Kidney (tissue), 14 donors: ENCODE data around the gene CRTC2. TPM values are rescaled to one million over a fixed set of nuclear protein-coding genes. Genes with fewer than 3 reads are reported as not detected.
A peak's percentile ranks its signal among the peaks of the same experiment; 100 is the strongest.

ENCODE experiments used
- DNase-seq, 5 donors: peaks; one replicate each; pipeline ENCODE4 v3.0.0-alpha.2; 2013 to 2020
- FAIRE-seq: peaks from 2 replicates; lab custom pipeline; 2012; peaks lifted over from hg19 to GRCh38; lab: Jason Lieb, UNC
- H3K27ac ChIP-seq, 2 donors: one replicate each; pipeline ENCODE4 v1.7.0; 2013; ENCODE audit warnings: low read depth in 2 of 2, low read length in 2 of 2, inconsistent platforms in 1 of 2
- H3K27me3 ChIP-seq: one replicate; pipeline ENCODE4 v1.7.1; 2013; ENCODE audit warnings: low read length, inconsistent platforms; ENCODE audit not compliant: control insufficient read depth, insufficient read depth
- H3K36me3 ChIP-seq, 3 donors: one replicate each; pipeline versions ENCODE4 v1.7.0 to v1.7.1; 2013; ENCODE audit warnings: low read length in 3 of 3, control low read depth in 1 of 3, inconsistent platforms in 1 of 3; ENCODE audit not compliant: insufficient read depth in 3 of 3, control insufficient read depth in 2 of 3
- H3K4me1 ChIP-seq, 3 donors: one replicate each; pipeline versions ENCODE4 v1.7.0 to v1.7.1; 2013; ENCODE audit warnings: low read length in 3 of 3, inconsistent platforms in 1 of 3, low read depth in 1 of 3; ENCODE audit not compliant: control insufficient read depth in 2 of 3, insufficient read depth in 2 of 3
- H3K4me3 ChIP-seq, 3 donors: one replicate each; pipeline versions ENCODE4 v1.7.0 to v1.8.1; 2013; ENCODE audit warnings: low read length in 3 of 3, control low read depth in 1 of 3, inconsistent platforms in 1 of 3
- H3K9ac ChIP-seq, 3 donors: one replicate each; pipeline versions ENCODE4 v1.7.0 to v1.7.1; 2013; ENCODE audit warnings: low read length in 3 of 3, control low read depth in 1 of 3, inconsistent platforms in 1 of 3
- H3K9me3 ChIP-seq, 3 donors: one replicate each; pipeline versions ENCODE4 v1.7.0 to v1.7.1; 2013; ENCODE audit warnings: low read length in 3 of 3, control low read depth in 1 of 3, inconsistent platforms in 1 of 3; ENCODE audit not compliant: control insufficient read depth in 2 of 3, insufficient read depth in 1 of 3
- intact Hi-C: fragments of 100-400 bp; cut with DNase I; formaldehyde crosslinking; loops from one replicate; pipeline ENCODE4 v1.11.1; 2022
- polyA plus RNA-seq: library from polyadenylated mRNA; stranded (reverse); fragments of 350-450 nt; fragmentation: Illumina TruSeq; extraction: RNeasy Lipid Tissue Mini Kit (QIAGEN cat#74804); gene quantifications from one replicate; pipeline ENCODE4 v1.2.3, GENCODE V29; 2014; ENCODE audit warnings: low read depth, low replicate concordance; ENCODE audit not compliant: insufficient read depth
- total RNA-seq: library from RNA; stranded (reverse); fragmentation: NEBNext Ultra II Directional; extraction: Animal tissue kit (Norgen Biotek cat#: 25700); gene quantifications from one replicate; pipeline ENCODE4 v1.2.1, GENCODE V29; 2021
- TF ChIP-seq, protein P1 (sequence below): IDR thresholded peaks from 3 replicates; pipeline ENCODE4 v1.5.1; 2012; ENCODE audit warnings: mild to moderate bottlenecking, moderate library complexity, borderline replicate concordance; ENCODE audit not compliant: insufficient read depth; ENCODE audit errors: extremely low read depth
- donor health status: control.
- donor health status: control.
- donor health status: control.
- donor health status: control.
- donor health status: control.
- donor health status: DM: yes; HTN: yes; CAD: no.
- donor health status: Normal renal cell carcinoma (clear cell type).

Gene CRTC2
- total and polyA plus RNA-seq, 2 donors from 2014 or later = 28.6 to 44.8 TPM

DNA sequence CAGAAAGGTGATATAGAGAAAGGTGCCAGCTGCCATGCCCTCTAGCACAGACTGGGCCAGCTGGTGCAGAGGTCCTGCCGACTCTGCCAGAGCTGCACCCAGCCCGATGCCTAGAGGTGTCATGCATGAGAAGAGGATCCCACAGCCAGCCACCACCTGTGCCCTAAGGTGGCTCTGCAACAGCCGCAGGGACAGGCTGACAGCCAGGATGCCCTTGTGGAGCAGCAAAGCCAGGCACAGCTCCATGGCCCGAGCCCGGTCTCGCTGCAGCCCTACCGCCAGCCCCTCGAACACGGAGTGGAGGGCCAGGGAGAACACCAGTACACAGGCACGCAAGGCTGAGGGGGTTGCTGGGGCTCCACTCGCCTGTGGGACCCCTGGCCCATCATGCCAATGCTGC lies 1.8 kb upstream of the CRTC2 start:
- H3K27ac ChIP-seq = no peak overlapping the region

DNA sequence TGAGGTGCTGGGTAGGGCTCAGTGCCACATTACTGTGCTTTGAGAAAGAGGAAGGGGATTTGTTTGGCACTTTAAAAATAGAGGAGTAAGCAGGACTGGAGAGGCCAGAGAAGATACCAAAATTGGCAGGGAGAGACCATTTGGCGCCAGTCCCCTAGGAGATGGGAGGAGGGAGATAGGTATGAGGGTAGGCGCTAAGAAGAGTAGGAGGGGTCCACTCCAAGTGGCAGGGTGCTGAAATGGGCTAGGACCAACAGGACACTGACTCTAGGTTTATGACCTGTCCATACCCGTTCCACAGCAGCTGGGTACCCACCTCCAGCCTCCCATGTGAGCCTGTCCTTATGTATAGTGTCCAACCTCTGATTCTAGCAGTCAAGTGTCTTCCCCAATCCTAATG lies 1.0 kb upstream of the CRTC2 start:
- H3K27ac ChIP-seq = no peak overlapping the region

More for the DNA sequence above, 1.8 kb upstream of the CRTC2 start:
- intact Hi-C loops = no loop called here
- H3K4me1 ChIP-seq = peaks cover 0 to 40% (median 21%) of the 10 kb centered on the region in 3 donors
- no peaks in the 10 kb centered on the region for H3K9me3 ChIP-seq
- no peak for FAIRE-seq
- H3K36me3 ChIP-seq = peaks cover 0 to 13% (median 5%) of the 10 kb centered on the region in 3 donors
- peak in 1 of 5 donors; percentile 75 for DNase-seq
- H3K27me3 ChIP-seq = no peaks in the 10 kb centered on the region
- TF ChIP-seq, protein P1, sequence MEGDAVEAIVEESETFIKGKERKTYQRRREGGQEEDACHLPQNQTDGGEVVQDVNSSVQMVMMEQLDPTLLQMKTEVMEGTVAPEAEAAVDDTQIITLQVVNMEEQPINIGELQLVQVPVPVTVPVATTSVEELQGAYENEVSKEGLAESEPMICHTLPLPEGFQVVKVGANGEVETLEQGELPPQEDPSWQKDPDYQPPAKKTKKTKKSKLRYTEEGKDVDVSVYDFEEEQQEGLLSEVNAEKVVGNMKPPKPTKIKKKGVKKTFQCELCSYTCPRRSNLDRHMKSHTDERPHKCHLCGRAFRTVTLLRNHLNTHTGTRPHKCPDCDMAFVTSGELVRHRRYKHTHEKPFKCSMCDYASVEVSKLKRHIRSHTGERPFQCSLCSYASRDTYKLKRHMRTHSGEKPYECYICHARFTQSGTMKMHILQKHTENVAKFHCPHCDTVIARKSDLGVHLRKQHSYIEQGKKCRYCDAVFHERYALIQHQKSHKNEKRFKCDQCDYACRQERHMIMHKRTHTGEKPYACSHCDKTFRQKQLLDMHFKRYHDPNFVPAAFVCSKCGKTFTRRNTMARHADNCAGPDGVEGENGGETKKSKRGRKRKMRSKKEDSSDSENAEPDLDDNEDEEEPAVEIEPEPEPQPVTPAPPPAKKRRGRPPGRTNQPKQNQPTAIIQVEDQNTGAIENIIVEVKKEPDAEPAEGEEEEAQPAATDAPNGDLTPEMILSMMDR = no peak
- H3K9ac ChIP-seq = no peak overlapping the region
- H3K4me3 ChIP-seq = no peak overlapping the region

DNA sequence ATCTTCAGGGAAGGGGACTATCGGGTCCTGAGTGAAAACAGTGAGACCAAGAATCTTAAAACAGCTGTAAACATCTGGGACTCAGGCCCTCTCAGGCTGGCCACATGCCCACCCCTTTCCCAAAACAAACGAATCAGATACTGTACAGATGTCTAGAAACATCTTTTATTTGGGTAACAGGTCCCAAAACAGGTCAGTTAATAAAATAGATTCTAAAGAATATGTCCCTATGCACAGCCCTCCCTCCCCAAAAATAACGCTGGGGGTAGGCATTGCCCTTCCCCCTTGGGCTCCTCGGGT lies 499 bp upstream of the CRTC2 start:
- H3K36me3 ChIP-seq = peaks cover 0 to 13% (median 5%) of the 10 kb centered on the region in 3 donors
- DNase-seq (peak in 1 of 5 donors; percentile 65), FAIRE-seq (no peak)
- H3K9me3 ChIP-seq = no peaks in the 10 kb centered on the region
- peak overlapping the region; percentile 41 to 94 (median 85) for H3K4me3 ChIP-seq
- TF ChIP-seq, protein P1 = no peak
- H3K4me1 ChIP-seq = peaks cover 0 to 38% (median 21%) of the 10 kb centered on the region in 3 donors
- peak overlapping the region; percentile 59 to 65 for H3K27ac ChIP-seq
- intact Hi-C loops = no loop called here
- no peaks in the 10 kb centered on the region for H3K27me3 ChIP-seq
- peak overlapping the region; percentile 22 to 38 (median 34) for H3K9ac ChIP-seq

More for the DNA sequence above, 1.0 kb upstream of the CRTC2 start:
- intact Hi-C loops = no loop called here
- Histone ChIP-seq H3K9ac (no peak overlapping the region), H3K27me3 (no peaks in the 10 kb centered on the region), H3K4me1 (peaks cover 0 to 40% (median 21%) of the 10 kb centered on the region in 3 donors), H3K4me3 (no peak overlapping the region), H3K36me3 (peaks cover 0 to 13% (median 5%) of the 10 kb centered on the region in 3 donors), H3K9me3 (no peaks in the 10 kb centered on the region)
- no peak for FAIRE-seq
- TF ChIP-seq, protein P1 = no peak
- DNase-seq = peak in 1 of 5 donors; percentile 8

DNA sequence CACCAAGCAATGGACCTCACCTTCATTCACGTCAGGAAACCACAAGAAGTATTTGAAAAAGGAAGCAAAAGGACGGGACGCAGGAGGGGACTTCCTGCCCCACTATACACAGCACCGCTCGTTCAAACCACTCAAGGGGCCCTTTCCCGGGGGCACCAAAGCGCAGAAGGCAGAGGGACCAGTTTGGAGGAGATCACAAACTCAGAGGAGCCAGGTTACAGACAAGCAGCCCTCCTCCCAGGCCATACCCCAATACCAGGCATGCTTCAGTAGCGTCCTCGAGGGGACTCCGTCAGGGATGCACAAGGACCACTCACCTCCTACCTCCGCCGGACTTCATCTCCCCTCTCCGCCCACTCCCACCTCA lies 685 bp downstream of the CRTC2 start:
- H3K27me3 ChIP-seq = no peaks in the 10 kb centered on the region
- intact Hi-C loops = no loop called here
- TF ChIP-seq, protein P1 = no peak
- H3K9ac ChIP-seq = peak overlapping the region; percentile 56 to 99 (median 88)
- H3K4me3 ChIP-seq = peak overlapping the region; percentile 69 to 94 (median 85)
- peaks cover 0 to 34% (median 24%) of the 10 kb centered on the region in 3 donors for H3K4me1 ChIP-seq
- H3K27ac ChIP-seq = peak overlapping the region; percentile 85 to 90
- DNase-seq (peak in 1 of 5 donors; percentile 57), FAIRE-seq (no peak)
- H3K36me3 ChIP-seq = peaks cover 0 to 17% (median 9%) of the 10 kb centered on the region in 3 donors
- H3K9me3 ChIP-seq = no peaks in the 10 kb centered on the region
